ENCODE measurements around the gene PTPRA.
"Not testable (repeated sequence)": the region's sequence is repeated elsewhere in the genome, so short reads cannot be mapped to it uniquely, and the experiment has no call there.

Gene PTPRA

DNA sequence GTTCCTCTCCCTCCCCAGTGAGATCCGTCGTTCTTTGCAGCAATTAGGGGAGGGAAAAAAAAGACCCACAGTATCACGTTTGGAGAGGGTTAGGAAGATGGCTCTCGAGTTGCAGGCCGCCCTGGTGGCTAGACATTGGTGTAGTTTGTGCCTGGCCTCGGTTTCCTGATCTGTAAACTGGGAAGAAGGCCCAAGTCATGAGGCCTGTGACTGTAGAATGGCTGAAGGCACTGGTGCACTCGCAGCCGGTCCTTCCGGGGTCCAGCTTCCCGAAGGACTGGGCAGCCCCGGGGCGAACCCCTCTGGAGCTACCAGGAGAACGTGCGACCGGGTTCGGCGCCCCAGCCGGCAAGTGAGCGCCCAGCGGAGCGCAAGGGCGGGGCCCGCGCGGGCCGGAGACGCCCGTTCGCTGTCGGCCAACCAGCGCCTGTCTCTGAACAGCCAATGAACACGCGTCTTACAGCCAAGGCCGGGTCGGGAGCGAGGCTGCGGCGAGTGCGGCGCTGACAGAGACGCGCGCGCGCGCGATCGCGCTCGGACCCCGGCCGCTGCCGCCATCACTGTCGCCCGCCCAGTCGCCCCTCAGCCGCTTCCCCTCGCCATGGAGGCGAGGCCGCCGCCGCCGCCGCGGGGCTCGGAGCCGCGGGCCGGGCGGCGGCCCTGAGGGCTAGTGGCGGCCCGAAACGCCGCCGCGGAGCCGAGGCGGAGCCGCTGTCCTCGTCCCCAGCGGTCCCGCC is at the start of gene PTPRA:
TSS of gene PTPRA (plus strand) at position 472 of the 737 bp plus-strand sequence. CDS start 90,797 bp downstream, outside the sequence.
- DNase-seq (ENCODE audit: low spot score): peak; percentile 93

- DNase-seq (ENCODE audit: low spot score): no peak
Measured at GRCh38 chr20:2825761-2826160, 47.5 kb upstream of the PTPRA start.

- no peak for DNase-seq (ENCODE audit: low spot score)
Measured at GRCh38 chr20:2826655-2827054, 46.6 kb upstream of the PTPRA start.

GRCh38 chr20:2829376-2829775 is 43.9 kb upstream of the PTPRA start:
- no peak for DNase-seq (ENCODE audit: low spot score)

- DNase-seq (ENCODE audit: low spot score): not testable (repeated sequence)
Measured at GRCh38 chr20:2831206-2831605, 42.1 kb upstream of the PTPRA start.

GRCh38 chr20:2833761-2834160 is 39.5 kb upstream of the PTPRA start:
- DNase-seq (ENCODE audit: low spot score): no peak

DNA sequence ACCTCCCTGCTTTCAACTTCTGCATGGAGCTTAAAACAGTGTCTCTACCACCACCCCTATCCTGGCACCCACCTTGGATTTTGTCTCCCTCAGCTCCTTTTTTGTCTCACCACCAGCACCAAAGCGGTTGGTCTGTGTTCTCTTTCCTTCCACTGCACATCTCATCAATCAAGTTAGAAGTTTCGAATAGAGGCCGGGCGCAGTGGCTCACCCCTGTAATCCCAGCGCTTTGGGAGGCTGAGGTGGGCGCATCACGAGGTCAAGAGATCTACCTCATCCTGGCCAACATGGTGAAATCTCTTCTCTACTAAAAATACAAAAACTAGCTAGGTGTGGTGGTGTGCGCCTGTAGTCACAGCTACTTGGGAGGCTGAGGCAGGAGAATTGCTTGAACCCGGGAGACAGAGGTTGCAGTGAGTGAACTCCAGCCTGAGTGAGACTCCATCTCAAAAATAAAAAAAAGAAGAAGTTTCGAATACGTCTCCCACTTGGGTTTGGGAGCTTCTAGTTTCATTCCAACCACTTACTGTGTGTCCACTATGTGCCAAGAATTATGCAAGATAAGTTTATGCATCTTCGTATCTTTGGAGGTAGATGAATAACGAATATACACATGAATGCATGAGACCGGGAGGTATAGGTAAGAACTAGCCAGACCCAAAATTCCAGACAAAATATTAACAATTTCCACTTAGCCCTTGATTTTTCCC is 38.7 kb upstream of the PTPRA start:
- DNase-seq (ENCODE audit: low spot score): no peak

GRCh38 chr20:2835331-2835796 is 37.9 kb upstream of the PTPRA start:
- no peak for DNase-seq (ENCODE audit: low spot score)

- no peak for DNase-seq (ENCODE audit: low spot score)
Measured at GRCh38 chr20:2836035-2836434, 37.2 kb upstream of the PTPRA start.

- DNase-seq (ENCODE audit: low spot score): no peak
Measured at GRCh38 chr20:2837221-2837960, 35.9 kb upstream of the PTPRA start.

- no peak for DNase-seq (ENCODE audit: low spot score)
Measured at GRCh38 chr20:2838170-2838797, 35.0 kb upstream of the PTPRA start.

DNA sequence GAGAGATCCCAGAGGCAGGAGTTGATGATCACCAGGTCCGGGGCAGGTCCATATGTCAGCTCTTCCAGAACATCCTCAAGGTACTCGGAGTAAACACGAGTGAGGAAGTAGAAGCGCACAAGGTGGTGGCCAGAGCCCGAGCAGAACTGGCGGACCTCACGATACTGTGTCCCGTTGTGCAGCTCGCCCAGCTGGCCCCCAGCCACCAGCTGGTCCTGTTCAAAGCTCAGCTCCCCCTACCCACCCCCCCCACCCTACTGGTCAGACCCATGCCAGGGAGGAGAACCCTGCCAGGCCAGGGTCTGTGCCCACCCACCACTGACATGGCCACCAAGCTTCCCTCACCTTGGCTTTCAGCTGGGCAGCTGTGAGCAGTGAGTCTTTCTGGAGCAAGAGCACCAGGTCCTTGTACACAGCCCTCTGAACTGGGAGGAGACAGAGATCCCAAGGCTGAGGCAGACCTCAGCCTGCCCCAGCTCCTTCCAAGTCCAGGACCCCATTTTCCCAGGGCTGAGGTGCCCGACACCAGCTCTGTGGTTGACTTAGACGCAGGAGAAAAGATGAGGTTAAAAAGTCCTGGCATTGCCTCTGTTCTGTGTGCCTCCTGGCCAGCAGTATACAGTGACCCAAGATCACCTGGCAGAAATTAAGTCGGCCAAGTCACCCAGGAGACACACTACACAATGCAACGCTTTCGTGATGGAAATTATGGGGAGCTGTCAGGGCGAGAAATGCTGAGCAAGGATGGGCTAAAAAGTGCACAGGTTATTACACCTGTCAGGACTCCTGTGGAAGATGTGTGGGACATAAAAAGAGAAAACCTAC is 34.2 kb upstream of the PTPRA start:
- no peak for DNase-seq (ENCODE audit: low spot score)

- DNase-seq (ENCODE audit: low spot score): no peak
Measured at GRCh38 chr20:2839732-2840137, 33.5 kb upstream of the PTPRA start.

- peak; percentile 87 for DNase-seq (ENCODE audit: low spot score)
Measured at GRCh38 chr20:2840138-2840966, 32.9 kb upstream of the PTPRA start, which contains the start of the genes PCED1A and VPS16. Gene PCED1A, minus strand, starts transcription at chr20:2840655. Its CDS starts 743 bp downstream, at chr20:2839912. Gene VPS16, plus strand, starts transcription at chr20:2840745. Its CDS starts 30 bp downstream, at chr20:2840775.

- DNase-seq (ENCODE audit: low spot score): peak; percentile 18
Measured at GRCh38 chr20:2840967-2841531, 32.2 kb upstream of the PTPRA start.

GRCh38 chr20:2845607-2846006 is 27.7 kb upstream of the PTPRA start:
- no peak for DNase-seq (ENCODE audit: low spot score)

DNA sequence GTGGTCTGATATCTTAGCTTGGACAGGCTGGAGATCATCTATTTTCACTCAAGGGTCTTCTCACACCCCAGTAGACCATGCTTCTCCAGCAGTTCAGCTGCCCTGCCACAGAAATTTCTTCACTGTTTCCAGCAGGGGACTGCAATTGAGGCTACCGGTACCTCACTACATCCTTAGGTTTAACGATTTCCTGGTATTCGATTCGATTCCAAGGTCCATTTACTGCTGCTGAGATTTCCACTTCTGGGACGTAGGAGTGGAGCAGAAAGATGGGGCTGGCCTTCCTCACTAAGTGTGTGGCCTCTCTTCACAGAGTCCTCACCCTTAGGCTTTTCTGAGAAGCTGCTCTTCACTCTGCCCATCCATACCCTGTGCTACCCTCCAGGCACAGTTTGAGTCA is 26.6 kb upstream of the PTPRA start:
- DNase-seq (ENCODE audit: low spot score): no peak

DNA sequence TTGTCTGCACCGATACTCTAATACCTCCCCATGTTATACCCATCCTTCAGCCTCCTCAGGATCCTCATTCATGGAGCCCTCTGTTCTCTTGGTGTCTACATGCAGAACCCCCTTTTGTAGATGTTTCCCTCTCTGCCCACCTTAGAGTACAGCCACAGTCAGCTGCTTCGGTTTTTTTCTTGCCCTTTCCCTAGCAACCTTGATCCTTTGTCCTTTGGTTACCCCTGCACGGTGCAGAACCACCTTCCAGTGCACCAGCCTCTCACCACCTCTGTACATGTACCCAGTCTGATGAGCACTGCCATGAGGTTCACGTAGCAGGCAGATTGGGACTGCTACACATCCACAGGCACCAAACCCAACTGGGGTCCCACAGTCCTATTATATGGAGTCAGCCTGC is 25.5 kb upstream of the PTPRA start:
- no peak for DNase-seq (ENCODE audit: low spot score)

DNA sequence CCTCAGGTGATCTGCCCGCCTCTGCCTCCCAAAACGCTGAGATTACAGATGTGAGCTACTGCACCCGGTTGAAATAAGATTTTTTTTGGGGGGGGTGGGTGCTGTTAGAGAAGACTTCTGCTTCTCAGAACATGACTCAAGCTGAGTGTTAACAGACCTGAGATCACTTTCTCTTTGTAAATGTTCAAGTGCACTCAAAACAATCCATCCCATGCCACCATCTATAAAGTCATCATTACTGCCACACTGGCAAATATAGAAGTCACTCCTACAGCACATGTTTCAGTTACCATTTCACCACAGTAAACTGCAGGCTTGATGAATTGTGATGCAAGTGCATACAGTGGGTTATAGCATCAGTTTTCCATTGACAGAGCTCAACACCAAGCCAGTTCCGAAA is 23.8 kb upstream of the PTPRA start:
- DNase-seq (ENCODE audit: low spot score): no peak

DNA sequence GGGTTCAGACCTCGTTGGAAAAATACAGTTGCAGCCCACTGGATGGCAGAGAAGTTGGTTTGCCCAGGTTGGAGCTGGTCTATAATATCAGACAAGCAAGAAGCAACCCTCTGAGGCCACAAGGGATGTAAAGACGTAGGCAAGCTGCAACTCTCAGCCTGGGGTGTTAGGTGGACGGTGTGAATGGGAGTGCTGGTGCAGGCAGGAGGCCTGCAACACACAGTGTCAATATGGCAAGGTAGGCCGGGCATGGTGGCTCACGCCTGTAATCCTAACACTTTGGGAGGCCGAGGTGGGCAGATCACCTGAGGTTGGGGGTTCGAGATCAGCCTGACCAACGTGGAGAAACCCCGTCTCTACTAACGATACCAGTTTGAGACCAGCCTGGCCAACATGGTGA is 22.2 kb upstream of the PTPRA start:
- DNase-seq (ENCODE audit: low spot score): no peak

All from CD4-positive, alpha-beta T cell treated with Interleukin-2 at 100 ng/mL for 4 hours (primary cell).